Spleen (tissue), 7 donors: ENCODE data around the gene PLAAT4.

Experiments used
- CTCF ChIP-seq, 11 experiments: fragments of 200-600 bp in 7 of 11; fragments of 450-650 bp in 4 of 11; sonication (generic) in 4 of 11; IDR thresholded peaks in 8 of 11; conservative IDR thresholded peaks in 3 of 11; 1 replicate in 7 of 11; 2 replicates in 4 of 11; pipeline versions ENCODE4 v1.4.0 to v1.8.0; 2016 to 2021; ENCODE audit warnings: antibody characterized with exemption in 11 of 11, inconsistent platforms in 4 of 11, mild to moderate bottlenecking in 1 of 11
- POLR2A ChIP-seq, 3 donors: fragments of 450-650 bp; IDR thresholded peaks; one replicate each; pipeline ENCODE4 v1.5.1; 2017; ENCODE audit warnings: antibody characterized with exemption in 3 of 3, mild to moderate bottlenecking in 1 of 3
- donor health status: DM: no; HTN: no; CAD: no; lungs with moderate emphysema.
- donor health status: DM: no; HTN: no; CAD: no.
- donor health status: DM: no; HTN: no; CAD: no.

- no peak for TF ChIP-seq POLR2A (IDR thresholded peaks at IDR 0.05)
- TF ChIP-seq CTCF (IDR thresholded peaks at IDR 0.05 in 8 of 11, conservative IDR thresholded peaks at IDR 0.05 in 3 of 11), result no peak
These were observed 10.5 kb downstream of the PLAAT4 start for GRCh38 chr11:63547061-63547460.
